HepG2 (cell line): ENCODE data around the gene ATXN7L3. TPM values are rescaled to one million over a fixed set of nuclear protein-coding genes. Genes with fewer than 3 reads are reported as not detected.

Source experiments
- AHDC1 ChIP-seq: sonication (generic); formaldehyde crosslinking; IDR thresholded peaks from 2 replicates; pipeline ENCODE4 v1.5.1; 2020; ENCODE audit warnings: mild to moderate bottlenecking, missing genetic modification reagents, borderline replicate concordance
- ARID5B ChIP-seq: IDR thresholded peaks from 2 replicates; pipeline ENCODE4 v1.4.0; 2020; ENCODE audit warnings: mild to moderate bottlenecking, missing genetic modification reagents
- HOXA3 ChIP-seq: sonication (generic); formaldehyde crosslinking; IDR thresholded peaks from 2 replicates; pipeline ENCODE4 v1.5.0; 2020; ENCODE audit warnings: missing genetic modification reagents
- NCOA5 ChIP-seq: sonication (generic); formaldehyde crosslinking; IDR thresholded peaks from 2 replicates; pipeline ENCODE4 v1.4.0; 2020; ENCODE audit warnings: missing genetic modification reagents
- PHB2 ChIP-seq: fragments of 450-650 bp; IDR thresholded peaks from 2 replicates; pipeline ENCODE4 v1.6.1; 2018; ENCODE audit not compliant: partially characterized antibody
- SNAPC5 ChIP-seq: sonication (generic); formaldehyde crosslinking; IDR thresholded peaks from 2 replicates; pipeline ENCODE4 v1.8.1; 2023; ENCODE audit warnings: mild to moderate bottlenecking, missing genetic modification reagents, borderline replicate concordance
- SSRP1 ChIP-seq: IDR thresholded peaks from 2 replicates; pipeline ENCODE4 v1.6.1; 2016; ENCODE audit warnings: control low read depth
- XRCC5 ChIP-seq: fragments of 200-400 bp; formaldehyde crosslinking; optimal IDR thresholded peaks from 2 replicates; pipeline ENCODE3; 2017; ENCODE audit warnings: mild to moderate bottlenecking, low read length
- ZBTB7B ChIP-seq: sonication (generic); formaldehyde crosslinking; IDR thresholded peaks from 2 replicates; pipeline ENCODE4 v1.4.0; 2020; ENCODE audit warnings: missing genetic modification reagents
- ZNF276 ChIP-seq: sonication (generic); formaldehyde crosslinking; IDR thresholded peaks from 2 replicates; pipeline ENCODE4 v1.4.0; 2020; ENCODE audit warnings: mild to moderate bottlenecking, low read depth, missing genetic modification reagents
- ZNF362 ChIP-seq: sonication (generic); formaldehyde crosslinking; IDR thresholded peaks from 2 replicates; pipeline ENCODE4 v1.4.0; 2020; ENCODE audit warnings: missing genetic modification reagents, mild to moderate bottlenecking, borderline replicate concordance
- ZNF484 ChIP-seq: sonication (generic); formaldehyde crosslinking; IDR thresholded peaks from 2 replicates; pipeline ENCODE4 v1.5.1; 2020; ENCODE audit warnings: mild to moderate bottlenecking, low read depth, missing genetic modification reagents, borderline replicate concordance
- ZNF563 ChIP-seq: sonication (generic); formaldehyde crosslinking; IDR thresholded peaks from 2 replicates; pipeline ENCODE4 v1.8.0; 2022; ENCODE audit warnings: mild to moderate bottlenecking, moderate library complexity, missing genetic modification reagents
- ZNF704 ChIP-seq: sonication (generic); formaldehyde crosslinking; IDR thresholded peaks from 2 replicates; pipeline ENCODE4 v1.8.1; 2023; ENCODE audit warnings: mild to moderate bottlenecking, inconsistent platforms, moderate library complexity, missing genetic modification reagents, borderline replicate concordance
- polyA plus RNA-seq, 8 experiments: library from polyadenylated mRNA; depleted of rRNA in 3 of 8; stranded (reverse) in 7 of 8; unstranded in 1 of 8; fragments of >200 nt; fragmentation: Illumina TruSeq in 4 of 8; extraction: Trizol in 4 of 8; gene quantifications; 2 replicates each; pipeline versions ENCODE4 v1.2.1 to v1.2.3, GENCODE V29; 2011 to 2016; ENCODE audit warnings: low read depth in 4 of 8, missing spikeins in 1 of 8, mixed read lengths in 1 of 8; ENCODE audit not compliant: insufficient read depth in 1 of 8
- total RNA-seq, 5 experiments: library from RNA; depleted of rRNA; stranded (reverse); fragments of >200 nt; fragmentation: Illumina TruSeq; extraction: Trizol; gene quantifications; 2 replicates each; pipeline ENCODE4 v1.2.3, GENCODE V29; 2016; ENCODE audit warnings: low read depth in 1 of 5

Gene ATXN7L3
- total and polyA plus RNA-seq, 2 of the 13 experiments (the other 11 are each of a cell fraction or from before 2014, with no cell fraction given): 44.5 to 59.1 TPM

GRCh38 chr17:44200478-44201155 lies 933 bp upstream of the ATXN7L3 start (continued):
- no peak for TF ChIP-seq AHDC1 (CRISPR knock-in tag)
- peak; percentile 45; the same call in 1 of the 2 replicates for TF ChIP-seq ZNF704
- no peak for TF ChIP-seq SNAPC5 (CRISPR knock-in tag)
- no peak for TF ChIP-seq ZNF484 (CRISPR knock-in tag)
- TF ChIP-seq ZNF362: no peak
- no peak for TF ChIP-seq ZNF276 (CRISPR knock-in tag)
- TF ChIP-seq NCOA5: no peak
- TF ChIP-seq ZNF563: no peak
- no peak for TF ChIP-seq SSRP1
- 0 out of 2 replicates have a peak, but pooled peaks have one; percentile 1 for TF ChIP-seq ARID5B (CRISPR knock-in tag)
- no peak for TF ChIP-seq PHB2
- peak; percentile 68 for TF ChIP-seq HOXA3 (CRISPR knock-in tag)
- TF ChIP-seq XRCC5: no peak
- peak; percentile 55; the same call in 1 of the 2 replicates for TF ChIP-seq ZBTB7B (CRISPR knock-in tag)
